Frontal cortex (tissue), 4 donors: Measurements from ENCODE around the gene LSG1. TPM values are rescaled to one million over a fixed set of nuclear protein-coding genes. Genes with fewer than 3 reads are reported as not detected.
"Not testable (repeated sequence)": the region's sequence is repeated elsewhere in the genome, so short reads cannot be mapped to it uniquely, and the experiment has no call there.

ENCODE experiments used
- DNase-seq, 2 donors: peaks; one replicate each; pipeline ENCODE4 v3.0.0; 2012; ENCODE audit warnings: low spot score in 2 of 2
- FAIRE-seq: peaks from 2 replicates; lab custom pipeline; 2012; peaks lifted over from hg19 to GRCh38; lab: Jason Lieb, UNC
- total RNA-seq: library from RNA; depleted of rRNA; stranded (reverse); fragments of >200 nt; gene quantifications from one replicate; pipeline ENCODE4 v1.2.3, GENCODE V29; 2014
- donor health status: control.
- donor health status: control.
- donor health status: control.

The LSG1 gene
- total RNA-seq, 1 donor from 2014 or later: 35.9 TPM

- DNase-seq (no peak), FAIRE-seq (no peak)
These were observed 10.0 kb downstream of the LSG1 start for GRCh38 chr3:194661946-194662345.

- FAIRE-seq: no peak
- no peak for DNase-seq
These were observed 10.6 kb downstream of the LSG1 start for GRCh38 chr3:194661374-194661773.

- FAIRE-seq: no peak
These were observed 12.2 kb downstream of the LSG1 start for GRCh38 chr3:194659778-194660177.

GRCh38 chr3:194658477-194659242, 13.3 kb downstream of the LSG1 start:
- DNase-seq (no peak), FAIRE-seq (no peak)

More at GRCh38 chr3:194659778-194660177, 12.2 kb downstream of the LSG1 start:
- DNase-seq: no peak

- FAIRE-seq: no peak
- no peak for DNase-seq
These were observed 14.6 kb downstream of the LSG1 start for GRCh38 chr3:194657439-194657838.

- FAIRE-seq (no peak), DNase-seq (no peak)
These were observed 17.5 kb downstream of the LSG1 start for GRCh38 chr3:194654443-194654842.

- FAIRE-seq: no peak
- no peak for DNase-seq
These were observed 24.2 kb downstream of the LSG1 start for GRCh38 chr3:194647747-194648146.

GRCh38 chr3:194642769-194643168, 29.2 kb downstream of the LSG1 start:
- FAIRE-seq (no peak), DNase-seq (no peak)

- FAIRE-seq: no peak
- no peak for DNase-seq
These were observed 31.2 kb downstream of the LSG1 start for GRCh38 chr3:194640829-194641228.

- FAIRE-seq (no peak), DNase-seq (no peak)
These were observed 32.9 kb downstream of the LSG1 start for GRCh38 chr3:194638991-194639605.

GRCh38 chr3:194637541-194638400, 34.2 kb downstream of the LSG1 start:
- FAIRE-seq (no peak), DNase-seq (no peak)

GRCh38 chr3:194637066-194637465, 34.9 kb downstream of the LSG1 start:
- DNase-seq (no peak), FAIRE-seq (no peak)

GRCh38 chr3:194633349-194634004, 38.5 kb downstream of the LSG1 start, which contains the start of gene TMEM44:
TMEM44 (minus strand) TSS chr3:194633419; CDS start chr3:194633215, 204 bp downstream.
- FAIRE-seq (no peak), DNase-seq (peak; percentile 70 to 71)

GRCh38 chr3:194632809-194633348, 39.1 kb downstream of the LSG1 start:
- peak; percentile 41 to 52 for DNase-seq
- FAIRE-seq: no peak

GRCh38 chr3:194632226-194632808, 39.7 kb downstream of the LSG1 start:
- FAIRE-seq (no peak), DNase-seq (no peak)

- FAIRE-seq (no peak), DNase-seq (no peak)
These were observed 40.3 kb downstream of the LSG1 start for GRCh38 chr3:194631696-194632095.

- not testable (repeated sequence) for FAIRE-seq, DNase-seq
These were observed 41.3 kb downstream of the LSG1 start for GRCh38 chr3:194630681-194631080.

GRCh38 chr3:194624956-194625355, 47.0 kb downstream of the LSG1 start:
- no peak for FAIRE-seq
- DNase-seq: no peak
